Tibial nerve (tissue), 4 donors: Measurements from ENCODE around the gene NCR3LG1. TPM values are rescaled to one million over a fixed set of nuclear protein-coding genes. Genes with fewer than 3 reads are reported as not detected.

Experiments used
- DNase-seq, 2 donors: peaks; one replicate each; pipeline ENCODE4 v3.0.0-alpha.2; 2019; ENCODE audit warnings: low spot score in 2 of 2
- H3K27ac ChIP-seq, 4 donors: fragments of 200-600 bp; sonication (generic) in 3 of 4; one replicate each; pipeline ENCODE4 v1.5.1; 2017 to 2019; ENCODE audit warnings: mild to moderate bottlenecking in 1 of 4
- H3K27me3 ChIP-seq, 2 donors: fragments of 200-600 bp; sonication (generic) in 1 of 2; one replicate each; pipeline versions ENCODE4 v1.5.1 to v1.6.0; 2017 to 2019
- H3K36me3 ChIP-seq, 3 donors: fragments of 200-600 bp; sonication (generic); one replicate each; pipeline ENCODE4 v1.5.1; 2018 to 2019
- H3K4me1 ChIP-seq, 4 donors: fragments of 200-600 bp; sonication (generic) in 3 of 4; one replicate each; pipeline ENCODE4 v1.5.1; 2017 to 2019
- H3K4me3 ChIP-seq, 4 donors: fragments of 200-600 bp; sonication (generic) in 3 of 4; one replicate each; pipeline ENCODE4 v1.5.1; 2017 to 2019; ENCODE audit warnings: mild to moderate bottlenecking in 1 of 4, moderate library complexity in 1 of 4
- H3K9me3 ChIP-seq, 4 donors: fragments of 200-600 bp; sonication (generic) in 3 of 4; one replicate each; pipeline ENCODE4 v1.5.1; 2017 to 2019
- EP300 ChIP-seq, 2 donors: sonication (generic); formaldehyde crosslinking; IDR thresholded peaks; one replicate each; pipeline ENCODE4 v1.6.1; 2017; ENCODE audit warnings: antibody characterized with exemption in 2 of 2, mild to moderate bottlenecking in 1 of 2
- POLR2A ChIP-seq, 2 donors: fragments of 450-650 bp; IDR thresholded peaks; one replicate each; pipeline ENCODE4 v1.6.1; 2017; ENCODE audit warnings: antibody characterized with exemption in 2 of 2, mild to moderate bottlenecking in 2 of 2, moderate library complexity in 2 of 2
- WGBS, 2 donors: methylation state at CpG; one replicate each; pipeline ENCODE4 v1.1.5; 2018; 5-methylcytosine and 5-hydroxymethylcytosine counted together
- total RNA-seq, 4 donors: library from RNA; depleted of rRNA; stranded (reverse); fragments of >200 nt; gene quantifications; one replicate each; pipeline ENCODE4 v1.1.0, GENCODE V29; 2016
- TF ChIP-seq, protein P1 (sequence below), 5 experiments: fragments of 200-600 bp in 3 of 5; fragments of 450-650 bp in 2 of 5; sonication (generic) in 3 of 5; IDR thresholded peaks; one replicate each; pipeline ENCODE4 v1.5.1; 2016 to 2019; ENCODE audit warnings: antibody characterized with exemption in 5 of 5, mild to moderate bottlenecking in 3 of 5, moderate library complexity in 2 of 5

The NCR3LG1 gene
- total RNA-seq, 4 donors from 2014 or later = 1.0 to 2.2 (median 2.0) TPM

DNA sequence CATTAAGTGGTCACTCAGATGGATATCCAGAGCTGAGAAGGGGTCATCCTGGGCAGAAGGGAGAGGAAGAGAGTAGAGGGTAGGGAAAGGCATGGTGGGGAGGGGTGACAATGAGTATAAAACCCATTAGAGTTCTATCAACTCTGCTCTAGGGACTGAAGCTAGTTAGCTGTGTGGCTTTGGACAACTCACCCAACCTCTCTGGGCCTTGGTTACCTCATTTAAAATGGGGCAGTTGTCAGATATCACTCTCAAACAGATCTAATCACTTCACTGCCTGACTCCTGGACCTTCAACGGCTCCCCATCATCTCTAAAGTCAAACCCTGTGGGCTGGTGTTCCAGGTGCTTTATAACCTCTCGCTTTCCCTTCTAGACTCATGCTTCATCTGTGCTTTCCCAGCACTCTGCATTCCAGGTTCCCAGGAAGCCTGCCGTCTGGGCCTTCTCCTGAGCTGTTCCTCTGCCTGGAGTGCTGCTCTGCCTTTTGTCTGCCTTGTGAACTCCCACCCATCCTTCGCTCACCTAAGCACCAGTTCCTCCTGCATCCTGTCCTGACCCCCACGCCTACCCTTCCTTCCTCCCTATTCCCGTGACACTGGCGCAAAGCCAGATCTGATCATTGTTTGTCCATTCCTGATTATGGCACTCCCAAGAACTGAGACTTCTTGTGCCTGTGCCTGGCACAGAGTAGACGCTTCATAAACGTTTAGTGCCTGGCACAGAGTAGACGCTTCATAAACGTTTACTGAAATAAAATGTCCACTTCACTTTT lies 59.2 kb downstream of the NCR3LG1 start:
- Histone ChIP-seq H3K9me3 (no peaks in the 10 kb centered on the region), H3K27ac (no peak overlapping the region), H3K4me3 (no peak overlapping the region), H3K27me3 (no peaks in the 10 kb centered on the region), H3K36me3 (no peaks in the 10 kb centered on the region), H3K4me1 (peaks cover 0 to 9% (median 6%) of the 10 kb centered on the region in 4 donors)
- TF ChIP-seq POLR2A (IDR thresholded peaks at IDR 0.05) = no peak
- 54 to 55% methylated on average over 11 of the region's 11 CpGs for WGBS, 2 donors
- no peak for DNase-seq

DNA sequence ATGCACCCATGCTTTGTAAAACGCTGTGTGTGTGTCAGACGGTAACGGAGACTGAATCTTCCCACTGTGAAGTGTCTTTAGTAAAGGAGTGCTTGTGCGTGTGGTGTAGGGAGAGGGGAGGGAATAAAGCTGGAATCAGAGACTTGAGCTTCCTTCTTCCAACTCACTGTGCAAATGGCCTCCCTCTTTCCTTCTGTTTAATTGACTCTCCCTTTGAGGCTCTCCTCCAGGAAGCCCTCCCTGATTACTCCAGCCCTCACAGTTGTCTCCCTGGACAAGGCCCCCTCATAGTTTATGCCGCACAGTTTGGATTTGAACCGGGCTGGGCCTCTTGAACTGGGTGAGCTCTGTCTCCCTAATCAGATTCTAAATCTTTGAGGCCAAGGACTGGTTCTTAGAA lies 59.8 kb downstream of the NCR3LG1 start:
- Histone ChIP-seq H3K4me1 (peaks cover 0 to 2% (median 2%) of the 10 kb centered on the region in 4 donors), H3K27me3 (no peaks in the 10 kb centered on the region), H3K36me3 (no peaks in the 10 kb centered on the region), H3K4me3 (no peak overlapping the region), H3K27ac (no peak overlapping the region), H3K9me3 (no peaks in the 10 kb centered on the region)
- TF ChIP-seq, protein P1, sequence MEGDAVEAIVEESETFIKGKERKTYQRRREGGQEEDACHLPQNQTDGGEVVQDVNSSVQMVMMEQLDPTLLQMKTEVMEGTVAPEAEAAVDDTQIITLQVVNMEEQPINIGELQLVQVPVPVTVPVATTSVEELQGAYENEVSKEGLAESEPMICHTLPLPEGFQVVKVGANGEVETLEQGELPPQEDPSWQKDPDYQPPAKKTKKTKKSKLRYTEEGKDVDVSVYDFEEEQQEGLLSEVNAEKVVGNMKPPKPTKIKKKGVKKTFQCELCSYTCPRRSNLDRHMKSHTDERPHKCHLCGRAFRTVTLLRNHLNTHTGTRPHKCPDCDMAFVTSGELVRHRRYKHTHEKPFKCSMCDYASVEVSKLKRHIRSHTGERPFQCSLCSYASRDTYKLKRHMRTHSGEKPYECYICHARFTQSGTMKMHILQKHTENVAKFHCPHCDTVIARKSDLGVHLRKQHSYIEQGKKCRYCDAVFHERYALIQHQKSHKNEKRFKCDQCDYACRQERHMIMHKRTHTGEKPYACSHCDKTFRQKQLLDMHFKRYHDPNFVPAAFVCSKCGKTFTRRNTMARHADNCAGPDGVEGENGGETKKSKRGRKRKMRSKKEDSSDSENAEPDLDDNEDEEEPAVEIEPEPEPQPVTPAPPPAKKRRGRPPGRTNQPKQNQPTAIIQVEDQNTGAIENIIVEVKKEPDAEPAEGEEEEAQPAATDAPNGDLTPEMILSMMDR (IDR thresholded peaks at IDR 0.05) = no peak
- TF ChIP-seq EP300 (IDR thresholded peaks at IDR 0.05) = no peak
- TF ChIP-seq POLR2A (IDR thresholded peaks at IDR 0.05) = no peak
- no peak for DNase-seq
- WGBS, 2 donors = 71 to 77% methylated on average over 6 of the region's 6 CpGs

DNA sequence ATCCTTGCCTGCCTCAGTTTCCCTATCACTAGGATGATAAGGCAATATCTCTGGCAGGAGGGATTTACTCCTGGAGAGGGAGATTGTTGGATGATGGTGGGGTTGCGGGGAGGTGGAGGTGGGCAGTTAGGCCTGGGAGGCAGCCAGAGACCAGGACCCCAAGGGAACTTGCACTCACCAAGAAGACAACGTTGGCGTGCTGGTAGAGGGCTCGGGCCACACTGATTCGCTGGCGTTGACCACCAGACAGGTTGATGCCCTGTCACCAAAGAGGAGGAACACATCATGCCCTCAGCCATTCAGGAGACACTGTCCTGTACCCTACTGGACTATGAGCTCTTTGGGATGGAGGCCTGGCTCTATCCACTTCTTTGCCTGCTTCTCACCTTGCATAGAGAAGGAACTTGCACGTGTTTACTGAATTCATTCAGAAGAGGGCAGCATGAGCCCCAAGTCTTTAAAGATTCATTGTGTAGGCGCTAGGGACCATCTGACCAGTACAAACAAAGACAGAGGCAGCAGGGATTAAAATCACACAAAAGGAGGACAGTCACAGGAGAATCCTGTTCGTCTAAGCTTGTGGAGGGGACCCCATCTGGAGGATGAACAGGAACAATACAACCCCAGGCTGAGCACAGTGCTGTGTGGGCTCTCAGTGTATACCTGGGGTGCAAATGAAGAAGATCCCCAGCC lies 61.0 kb downstream of the NCR3LG1 start:
- Histone ChIP-seq H3K4me1 (no peaks in the 10 kb centered on the region), H3K4me3 (no peak overlapping the region), H3K27me3 (no peaks in the 10 kb centered on the region), H3K27ac (no peak overlapping the region), H3K36me3 (no peaks in the 10 kb centered on the region), H3K9me3 (no peaks in the 10 kb centered on the region)
- 71 to 73% methylated on average over 9 of the region's 9 CpGs for WGBS, 2 donors
- DNase-seq = no peak
- TF ChIP-seq EP300 (IDR thresholded peaks at IDR 0.05) (no peak), POLR2A (IDR thresholded peaks at IDR 0.05) (no peak)
- TF ChIP-seq, protein P1 (IDR thresholded peaks at IDR 0.05) = no peak

DNA sequence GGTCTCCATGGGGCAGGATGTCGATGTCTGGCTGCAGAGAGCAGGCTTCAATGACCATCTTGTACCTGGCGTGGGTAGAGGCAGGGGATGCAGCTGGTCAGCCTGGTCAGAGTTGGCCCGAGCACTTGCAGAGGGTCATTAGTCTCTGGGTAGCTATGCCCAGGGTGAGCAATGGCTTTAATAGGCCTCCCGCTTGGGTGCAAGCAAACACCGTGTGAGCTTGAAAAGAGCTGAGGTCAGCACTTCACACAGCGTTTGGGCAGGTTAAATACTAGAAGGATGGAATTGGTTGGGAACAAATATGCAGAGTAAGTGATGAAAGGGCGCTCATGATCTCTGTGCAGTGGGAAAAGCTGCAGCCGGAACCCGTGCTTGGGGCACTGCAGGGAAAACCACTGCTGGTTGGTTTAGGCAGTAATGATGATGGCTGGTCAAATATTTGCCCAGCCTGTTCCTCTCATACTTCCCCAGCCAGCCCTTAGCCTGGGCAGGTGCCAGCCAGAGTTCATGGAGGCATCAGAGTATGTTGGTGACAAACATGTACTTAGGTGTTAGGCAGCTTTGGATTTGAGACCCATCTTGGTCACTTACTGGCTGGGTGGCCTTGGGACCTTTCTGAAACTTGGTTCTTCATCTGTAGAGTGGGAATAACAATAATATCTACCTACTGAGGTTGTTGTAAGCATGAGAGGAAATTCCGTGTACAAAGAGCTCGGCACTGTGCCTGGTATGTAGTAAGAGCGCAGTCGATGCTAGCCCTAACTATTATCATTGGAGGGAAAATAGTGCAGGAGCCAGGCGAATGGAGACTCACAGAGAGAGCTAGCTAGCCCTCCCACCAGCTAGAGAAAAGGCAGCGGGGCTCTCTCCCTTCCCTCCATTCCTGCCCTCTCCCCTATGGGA lies 62.1 kb downstream of the NCR3LG1 start:
- H3K9me3 ChIP-seq = no peaks in the 10 kb centered on the region
- H3K4me3 ChIP-seq = no peak overlapping the region
- TF ChIP-seq EP300 (IDR thresholded peaks at IDR 0.05) = no peak
- TF ChIP-seq POLR2A (IDR thresholded peaks at IDR 0.05) = no peak
- TF ChIP-seq, protein P1 (IDR thresholded peaks at IDR 0.05) = no peak
- no peaks in the 10 kb centered on the region for H3K27me3 ChIP-seq
- 84% methylated on average over 15 of the region's 15 CpGs for WGBS, 2 donors
- no peaks in the 10 kb centered on the region for H3K36me3 ChIP-seq
- no peak overlapping the region for H3K27ac ChIP-seq
- DNase-seq = no peak
- H3K4me1 ChIP-seq = no peaks in the 10 kb centered on the region

DNA sequence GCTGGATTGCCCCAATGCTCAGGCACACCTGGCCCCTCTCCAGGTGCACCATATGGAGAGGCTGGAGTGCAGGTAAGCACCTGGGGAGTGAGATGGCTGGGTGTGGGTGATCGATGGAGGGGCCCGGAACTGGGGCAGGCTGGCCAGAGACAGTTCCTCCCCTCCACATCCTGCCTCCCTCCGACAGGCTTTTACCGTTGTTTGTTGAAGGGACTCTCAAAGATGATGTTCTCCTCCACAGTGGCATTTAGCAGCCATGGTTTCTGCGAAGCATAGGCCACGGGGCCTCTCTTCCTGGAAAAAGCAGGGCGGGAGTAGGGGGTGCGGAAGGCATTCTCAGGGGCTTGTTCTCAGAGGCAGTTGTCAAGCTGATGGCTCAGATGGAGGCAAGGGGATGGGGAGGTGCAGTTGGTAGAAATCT lies 62.7 kb downstream of the NCR3LG1 start:
- WGBS, 2 donors = 76 to 85% methylated on average over 8 of the region's 8 CpGs
- Histone ChIP-seq H3K4me1 (no peaks in the 10 kb centered on the region), H3K36me3 (no peaks in the 10 kb centered on the region), H3K27ac (no peak overlapping the region), H3K27me3 (peaks cover 0 to 4% of the 10 kb centered on the region in 2 donors), H3K4me3 (no peak overlapping the region), H3K9me3 (no peaks in the 10 kb centered on the region)
- DNase-seq = no peak
- TF ChIP-seq POLR2A (IDR thresholded peaks at IDR 0.05) (no peak), EP300 (IDR thresholded peaks at IDR 0.05) (no peak)
- TF ChIP-seq, protein P1 (IDR thresholded peaks at IDR 0.05) = no peak
